Gastroesophageal sphincter (tissue), 4 donors: Measurements from ENCODE around the gene GPR18. TPM values are rescaled to one million over a fixed set of nuclear protein-coding genes. Genes with fewer than 3 reads are reported as not detected.

Experiments
- ATAC-seq: fragments of 150-250 bp; one replicate; pipeline ENCODE4 v1.9.1; 2016; ENCODE audit warnings: mild to moderate bottlenecking, moderate library complexity
- H3K27ac ChIP-seq, 4 donors: fragments of 200-600 bp; sonication (generic) in 3 of 4; 1 replicate in 3 of 4; 2 replicates in 1 of 4; pipeline ENCODE4 v1.5.1; 2016 to 2019
- H3K27me3 ChIP-seq: fragments of 200-600 bp; sonication (generic); one replicate; pipeline ENCODE4 v1.5.1; 2019
- H3K36me3 ChIP-seq, 2 donors: fragments of 200-600 bp; sonication (generic); one replicate each; pipeline ENCODE4 v1.5.1; 2019; ENCODE audit warnings: control low read depth in 1 of 2
- H3K4me1 ChIP-seq, 3 donors: fragments of 200-600 bp; sonication (generic); 1 replicate in 2 of 3; 2 replicates in 1 of 3; pipeline ENCODE4 v1.5.1; 2016 to 2019; ENCODE audit warnings: control low read depth in 2 of 3
- H3K4me3 ChIP-seq, 2 donors: fragments of 200-600 bp; sonication (generic); one replicate each; pipeline ENCODE4 v1.5.1; 2019; ENCODE audit warnings: mild to moderate bottlenecking in 1 of 2, moderate library complexity in 1 of 2
- H3K9me3 ChIP-seq, 3 donors: fragments of 200-600 bp; sonication (generic); one replicate each; pipeline ENCODE4 v1.5.1; 2017 to 2019; ENCODE audit warnings: control low read depth in 2 of 3
- CTCF ChIP-seq, 4 experiments: fragments of 200-600 bp in 2 of 4; fragments of 450-650 bp in 2 of 4; sonication (generic) in 1 of 4; IDR thresholded peaks; one replicate each; pipeline ENCODE4 v1.5.1; 2017 to 2019; ENCODE audit warnings: antibody characterized with exemption in 4 of 4, mild to moderate bottlenecking in 2 of 4, moderate library complexity in 2 of 4
- EP300 ChIP-seq: sonication (generic); formaldehyde crosslinking; IDR thresholded peaks from one replicate; pipeline ENCODE4 v1.6.1; 2017; ENCODE audit warnings: antibody characterized with exemption, mild to moderate bottlenecking
- POLR2A ChIP-seq, 2 donors: fragments of 450-650 bp; IDR thresholded peaks; one replicate each; pipeline ENCODE4 v1.6.1; 2017; ENCODE audit warnings: antibody characterized with exemption in 2 of 2, mild to moderate bottlenecking in 2 of 2, moderate library complexity in 1 of 2
- POLR2AphosphoS5 ChIP-seq: sonication (generic); formaldehyde crosslinking; IDR thresholded peaks from one replicate; pipeline ENCODE4 v1.6.1; 2017; ENCODE audit warnings: antibody characterized with exemption
- WGBS, 2 donors: methylation state at CpG; one replicate each; pipeline ENCODE4 v1.1.5; 2018; ENCODE audit warnings: low coverage in 1 of 2; 5-methylcytosine and 5-hydroxymethylcytosine counted together
- total RNA-seq, 4 donors: library from RNA; depleted of rRNA; stranded (reverse); fragments of >200 nt; gene quantifications; one replicate each; pipeline ENCODE4 v1.1.0, GENCODE V29; 2016

The GPR18 gene
- total RNA-seq, 4 donors from 2014 or later: not detected

- ATAC-seq: no peak
- peaks cover 0 to 7% of the 10 kb centered on the region in 2 donors for H3K36me3 ChIP-seq
- peaks cover 0 to 32% (median 3%) of the 10 kb centered on the region in 3 donors for H3K4me1 ChIP-seq
- no peaks in the 10 kb centered on the region for H3K27me3 ChIP-seq
- H3K4me3 ChIP-seq: no peak overlapping the region
- WGBS, 2 donors: 76 to 88% methylated on average over 2 of the region's 2 CpGs
- TF ChIP-seq CTCF (IDR thresholded peaks at IDR 0.05) (no peak), EP300 (no peak), POLR2A (IDR thresholded peaks at IDR 0.05) (no peak), POLR2AphosphoS5 (no peak)
- peak overlapping the region in 2 of 4 donors; percentile 42 to 54 for H3K27ac ChIP-seq
- no peaks in the 10 kb centered on the region for H3K9me3 ChIP-seq
Measured at GRCh38 chr13:99270518-99270917, 12.3 kb upstream of the GPR18 start.

- no peaks in the 10 kb centered on the region for H3K9me3 ChIP-seq
- H3K36me3 ChIP-seq: peaks cover 0 to 7% of the 10 kb centered on the region in 2 donors
- no peak for ATAC-seq
- TF ChIP-seq EP300 (no peak), CTCF (IDR thresholded peaks at IDR 0.05) (peak; percentile 53 to 76 (median 73))
- H3K27ac ChIP-seq: no peak overlapping the region
- H3K4me3 ChIP-seq: no peak overlapping the region
- WGBS, 2 donors: 45 to 47% methylated on average over 3 of the region's 3 CpGs
- H3K4me1 ChIP-seq: peaks cover 0 to 26% (median 3%) of the 10 kb centered on the region in 3 donors
- no peaks in the 10 kb centered on the region for H3K27me3 ChIP-seq
Measured at GRCh38 chr13:99269627-99270241, 11.6 kb upstream of the GPR18 start.

- Histone ChIP-seq H3K4me1 (peaks cover 0 to 24% (median 3%) of the 10 kb centered on the region in 3 donors), H3K36me3 (peaks cover 0 to 7% of the 10 kb centered on the region in 2 donors), H3K4me3 (no peak overlapping the region), H3K9me3 (no peaks in the 10 kb centered on the region), H3K27ac (no peak overlapping the region), H3K27me3 (no peaks in the 10 kb centered on the region)
- ATAC-seq: no peak
- TF ChIP-seq POLR2A (IDR thresholded peaks at IDR 0.05) (no peak), POLR2AphosphoS5 (no peak), EP300 (no peak), CTCF (IDR thresholded peaks at IDR 0.05) (no peak)
- WGBS, 2 donors: 60 to 69% methylated on average over 2 to 3 of the region's 3 CpGs
Measured at GRCh38 chr13:99268822-99269221, 10.6 kb upstream of the GPR18 start.

GRCh38 chr13:99267927-99268326 is 9.7 kb upstream of the GPR18 start:
- WGBS, 2 donors: 80 to 89% methylated on average over 2 to 4 of the region's 4 CpGs

More at GRCh38 chr13:99267927-99268326, 9.7 kb upstream of the GPR18 start:
- H3K36me3 ChIP-seq: peaks cover 0 to 7% of the 10 kb centered on the region in 2 donors
- peaks cover 0 to 18% (median 3%) of the 10 kb centered on the region in 3 donors for H3K4me1 ChIP-seq
- no peak overlapping the region for H3K4me3 ChIP-seq
- no peaks in the 10 kb centered on the region for H3K27me3 ChIP-seq
- H3K9me3 ChIP-seq: no peaks in the 10 kb centered on the region
- ATAC-seq: no peak
- no peak overlapping the region for H3K27ac ChIP-seq
- TF ChIP-seq POLR2A (IDR thresholded peaks at IDR 0.05): no peak
- no peak for TF ChIP-seq CTCF (IDR thresholded peaks at IDR 0.05)
- no peak for TF ChIP-seq POLR2AphosphoS5
- TF ChIP-seq EP300: no peak
